ENCODE data around the gene SPINT3.

Gene SPINT3

GRCh38 chr20:45462711-45463509 is 52.5 kb downstream of the SPINT3 start:
- DNase-seq (ENCODE audit: low spot score): no peak

All from pons (tissue), 1 donor.